Measurements from ENCODE around the gene IRF8. TPM values are rescaled to one million over a fixed set of nuclear protein-coding genes. Genes with fewer than 3 reads are reported as not detected.

Gene IRF8
- total RNA-seq, 5 donors from 2014 or later (not counting 1 experiment from before 2014, with no cell fraction given) = 7.7 to 17.0 (median 10.3) TPM

GRCh38 chr16:85970016-85970733 is 71.2 kb downstream of the IRF8 start:
- WGBS (ENCODE audit: insufficient coverage) = 69% methylated on average over 5 of the region's 14 CpGs
- ATAC-seq (replicated peaks in 1 of 4) = no peak
- POLR2A ChIA-PET = no interaction called here
- DNase-seq = no peak
- Histone ChIP-seq H3K4me3 (ENCODE audit: control insufficient read depth in 1 of 2, extremely low read depth in 1 of 2, low read length in 1 of 2) (no peak overlapping the region), H3K36me3 (ENCODE audit: control insufficient read depth in 2 of 2, extremely low read depth in 1 of 2, insufficient read depth in 1 of 2, low read length in 1 of 2) (no peaks in the 10 kb centered on the region), H3K9me3 (no peaks in the 10 kb centered on the region), H3K4me1 (ENCODE audit: control insufficient read depth in 1 of 2, extremely low read depth in 1 of 2, insufficient read depth in 2 of 2, low read length in 2 of 2) (no peaks in the 10 kb centered on the region), H3K27ac (ENCODE audit: low read length) (no peak overlapping the region), H3K27me3 (replicated peaks in 1 of 2; ENCODE audit: control insufficient read depth in 2 of 2, extremely low read depth in 1 of 2, insufficient read depth in 2 of 2, low read length in 1 of 2) (no peaks in the 10 kb centered on the region)
- no peaks in the 10 kb centered on the region for H3K9me3 Mint-ChIP-seq
- H3K36me3 Mint-ChIP-seq = no peaks in the 10 kb centered on the region
- H3K27ac Mint-ChIP-seq = no peak overlapping the region
- peaks cover 6 to 14% (median 13%) of the 10 kb centered on the region in 3 donors for H3K4me1 Mint-ChIP-seq
- CTCF ChIA-PET = interaction anchor here in 1 of 2 donors (0.8 kb wide), 1 partner anchor 17 kb away, joined by 5 read pairs; no protein-coding TSS in a partner anchor
- H3K27me3 Mint-ChIP-seq = no peaks in the 10 kb centered on the region
- H3K4me3 Mint-ChIP-seq = no peak overlapping the region

DNA sequence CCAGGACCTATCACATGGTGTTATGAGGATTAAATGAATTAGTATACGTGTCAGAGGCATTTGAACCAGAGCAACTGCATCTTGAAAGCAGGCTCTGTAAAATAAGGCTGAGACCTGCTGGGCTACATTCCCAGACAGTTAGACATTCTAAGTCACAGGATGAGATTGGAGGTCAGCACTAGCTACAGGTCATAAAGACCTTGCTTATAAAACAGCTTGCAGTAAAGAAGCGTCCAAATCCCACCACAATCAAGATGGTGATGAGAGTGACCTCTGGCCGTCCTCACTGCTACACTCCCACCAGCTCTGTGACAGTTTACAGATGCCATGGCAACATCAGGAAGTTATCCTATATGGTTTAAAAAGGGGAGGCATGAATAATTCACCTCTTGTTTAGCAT is 71.8 kb downstream of the IRF8 start:
- Histone ChIP-seq H3K27me3 (replicated peaks in 1 of 2; ENCODE audit: control insufficient read depth in 2 of 2, extremely low read depth in 1 of 2, insufficient read depth in 2 of 2, low read length in 1 of 2) (no peaks in the 10 kb centered on the region), H3K36me3 (ENCODE audit: control insufficient read depth in 2 of 2, extremely low read depth in 1 of 2, insufficient read depth in 1 of 2, low read length in 1 of 2) (no peaks in the 10 kb centered on the region), H3K4me3 (ENCODE audit: control insufficient read depth in 1 of 2, extremely low read depth in 1 of 2, low read length in 1 of 2) (no peak overlapping the region), H3K27ac (ENCODE audit: low read length) (no peak overlapping the region), H3K4me1 (ENCODE audit: control insufficient read depth in 1 of 2, extremely low read depth in 1 of 2, insufficient read depth in 2 of 2, low read length in 2 of 2) (no peaks in the 10 kb centered on the region), H3K9me3 (no peaks in the 10 kb centered on the region)
- DNase-seq = no peak
- Mint-ChIP-seq H3K36me3 (no peaks in the 10 kb centered on the region), H3K4me3 (no peak overlapping the region), H3K4me1 (peaks cover 6 to 14% (median 11%) of the 10 kb centered on the region in 3 donors), H3K27me3 (no peaks in the 10 kb centered on the region), H3K27ac (no peak overlapping the region), H3K9me3 (no peaks in the 10 kb centered on the region)
- CTCF ChIA-PET = no interaction called here
- whole genome bisulfite sequencing (ENCODE audit: insufficient coverage) = no CpG with 5 or more reads among the region's 3 CpGs
- POLR2A ChIA-PET = no interaction called here
- ATAC-seq (replicated peaks in 1 of 4) = no peak

Other genes starting within 250 kb of the IRF8 start
- 1 to 10 TPM; 1.1 to 3.7 (median 1.6) TPM for gene GINS2, start 210.2 kb upstream of the IRF8 start, total RNA-seq
- gene C16orf74, start 148.1 kb upstream of the IRF8 start, total RNA-seq = 10 to 100 TPM in 3 of 5 donors, 1 to 10 TPM in 2; 3.1 to 21.7 (median 15.6) TPM
- 10 to 100 TPM; 27.3 to 34.8 (median 31.1) TPM for gene EMC8, start 99.6 kb upstream of the IRF8 start, total RNA-seq
- 100 to 1,000 TPM; 542 to 606 (median 574) TPM for gene COX4I1, start 99.5 kb upstream of the IRF8 start, total RNA-seq

Data from T-cell (primary cell).